Neural cell (in vitro differentiated cells): Measurements from ENCODE around the gene BORA.

Experiments
- EZH2 ChIP-seq: fragments of 200-600, 300-800 bp; shearing (Covaris generic), sonication (generic); IDR thresholded peaks from 2 replicates; pipeline ENCODE4 v1.6.1; 2014; ENCODE audit warnings: antibody characterized with exemption, low read length, borderline replicate concordance, mild to moderate bottlenecking; ENCODE audit not compliant: insufficient read depth, poor library complexity, severe bottlenecking
- POLR2AphosphoS5 ChIP-seq: IDR thresholded peaks from 2 replicates; pipeline ENCODE4 v1.6.1; 2012
- TF ChIP-seq, protein P1 (sequence below): fragments of 450-650 bp; IDR thresholded peaks from 2 replicates; pipeline ENCODE4 v1.5.1; 2014; ENCODE audit warnings: antibody characterized with exemption, mild to moderate bottlenecking, moderate library complexity; ENCODE audit not compliant: poor library complexity, severe bottlenecking

- TF ChIP-seq EZH2 (no peak), POLR2AphosphoS5 (no peak)
- TF ChIP-seq, protein P1, sequence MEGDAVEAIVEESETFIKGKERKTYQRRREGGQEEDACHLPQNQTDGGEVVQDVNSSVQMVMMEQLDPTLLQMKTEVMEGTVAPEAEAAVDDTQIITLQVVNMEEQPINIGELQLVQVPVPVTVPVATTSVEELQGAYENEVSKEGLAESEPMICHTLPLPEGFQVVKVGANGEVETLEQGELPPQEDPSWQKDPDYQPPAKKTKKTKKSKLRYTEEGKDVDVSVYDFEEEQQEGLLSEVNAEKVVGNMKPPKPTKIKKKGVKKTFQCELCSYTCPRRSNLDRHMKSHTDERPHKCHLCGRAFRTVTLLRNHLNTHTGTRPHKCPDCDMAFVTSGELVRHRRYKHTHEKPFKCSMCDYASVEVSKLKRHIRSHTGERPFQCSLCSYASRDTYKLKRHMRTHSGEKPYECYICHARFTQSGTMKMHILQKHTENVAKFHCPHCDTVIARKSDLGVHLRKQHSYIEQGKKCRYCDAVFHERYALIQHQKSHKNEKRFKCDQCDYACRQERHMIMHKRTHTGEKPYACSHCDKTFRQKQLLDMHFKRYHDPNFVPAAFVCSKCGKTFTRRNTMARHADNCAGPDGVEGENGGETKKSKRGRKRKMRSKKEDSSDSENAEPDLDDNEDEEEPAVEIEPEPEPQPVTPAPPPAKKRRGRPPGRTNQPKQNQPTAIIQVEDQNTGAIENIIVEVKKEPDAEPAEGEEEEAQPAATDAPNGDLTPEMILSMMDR = no peak
Measured at GRCh38 chr13:72737033-72737432, 9.3 kb downstream of the BORA start.
